ENCODE results near the gene PFN3. TPM values are rescaled to one million over a fixed set of nuclear protein-coding genes. Genes with fewer than 3 reads are reported as not detected.

Gene PFN3
- total and polyA plus RNA-seq, 11 donors: not detected

DNA sequence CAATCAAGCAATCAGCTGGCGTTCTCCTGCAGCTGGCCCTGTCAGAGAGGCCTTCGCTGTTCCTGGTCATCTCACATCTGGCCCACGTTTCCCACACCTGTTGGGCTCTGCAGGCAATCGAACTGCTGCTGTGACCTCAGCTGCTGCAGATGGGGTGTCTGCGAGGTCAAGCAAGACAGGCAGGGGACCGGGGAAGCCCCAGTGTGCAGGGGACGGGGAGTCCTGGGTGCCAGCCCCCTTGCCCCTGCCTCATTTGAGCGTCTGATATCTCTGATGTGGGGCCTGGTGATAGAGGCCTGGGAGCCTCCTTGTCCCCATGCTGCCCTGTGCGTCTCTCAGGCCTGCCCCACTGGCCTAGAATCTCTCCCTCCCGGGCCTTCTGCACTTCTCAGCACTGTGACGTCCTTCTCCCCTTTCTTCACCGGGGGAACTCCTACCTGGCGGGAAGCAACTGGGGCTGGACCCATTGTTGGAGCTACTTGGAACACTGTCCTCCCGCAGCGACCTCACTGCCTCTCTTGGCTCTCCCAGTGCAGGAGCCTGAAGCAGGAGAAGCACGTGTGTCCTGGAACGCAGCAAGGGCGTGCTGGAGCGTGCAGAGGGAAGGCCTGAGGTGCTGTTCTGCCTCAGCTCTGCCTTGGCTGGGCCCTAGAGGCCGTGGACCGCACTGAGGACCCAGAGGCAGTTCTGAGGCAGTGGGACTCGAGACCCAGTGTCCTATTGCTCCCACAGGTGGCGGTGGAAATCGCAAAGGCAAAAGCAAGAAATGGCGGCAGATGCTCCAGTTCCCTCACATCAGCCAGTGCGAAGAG is 29.9 kb upstream of the PFN3 start:
- DNase-seq (no peak), ATAC-seq (no peak)
- intact Hi-C loops (cut with DNase I): no loop called here
- Histone ChIP-seq H3K27ac (peak overlapping the region in 2 of 12 donors; percentile 34 to 95), H3K4me1 (peaks cover 2 to 78% (median 35%) of the 10 kb centered on the region in 12 donors), H3K4me3 (peak overlapping the region in 1 of 12 donors; percentile 29), H3K36me3 (peaks cover 0 to 47% (median 34%) of the 10 kb centered on the region in 9 donors), H3K9me3 (no peaks in the 10 kb centered on the region), H3K27me3 (no peaks in the 10 kb centered on the region)
- no peak for TF ChIP-seq POLR2A (IDR thresholded peaks at IDR 0.05)
- TF ChIP-seq, protein P1, sequence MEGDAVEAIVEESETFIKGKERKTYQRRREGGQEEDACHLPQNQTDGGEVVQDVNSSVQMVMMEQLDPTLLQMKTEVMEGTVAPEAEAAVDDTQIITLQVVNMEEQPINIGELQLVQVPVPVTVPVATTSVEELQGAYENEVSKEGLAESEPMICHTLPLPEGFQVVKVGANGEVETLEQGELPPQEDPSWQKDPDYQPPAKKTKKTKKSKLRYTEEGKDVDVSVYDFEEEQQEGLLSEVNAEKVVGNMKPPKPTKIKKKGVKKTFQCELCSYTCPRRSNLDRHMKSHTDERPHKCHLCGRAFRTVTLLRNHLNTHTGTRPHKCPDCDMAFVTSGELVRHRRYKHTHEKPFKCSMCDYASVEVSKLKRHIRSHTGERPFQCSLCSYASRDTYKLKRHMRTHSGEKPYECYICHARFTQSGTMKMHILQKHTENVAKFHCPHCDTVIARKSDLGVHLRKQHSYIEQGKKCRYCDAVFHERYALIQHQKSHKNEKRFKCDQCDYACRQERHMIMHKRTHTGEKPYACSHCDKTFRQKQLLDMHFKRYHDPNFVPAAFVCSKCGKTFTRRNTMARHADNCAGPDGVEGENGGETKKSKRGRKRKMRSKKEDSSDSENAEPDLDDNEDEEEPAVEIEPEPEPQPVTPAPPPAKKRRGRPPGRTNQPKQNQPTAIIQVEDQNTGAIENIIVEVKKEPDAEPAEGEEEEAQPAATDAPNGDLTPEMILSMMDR (IDR thresholded peaks at IDR 0.05): no peak
- WGBS, 4 donors: 89 to 93% (median 92%) methylated on average over 24 to 26 of the region's 26 CpGs

GRCh38 chr5:177429248-177430040 is 29.0 kb upstream of the PFN3 start:
- DNase-seq (peak; percentile 66 to 84 (median 72)), ATAC-seq (peak in 1 of 4 donors; percentile 5)
- no peak for TF ChIP-seq POLR2A (IDR thresholded peaks at IDR 0.05)
- TF ChIP-seq, protein P1 (IDR thresholded peaks at IDR 0.05): no peak
- Histone ChIP-seq H3K4me3 (peak overlapping the region in 1 of 12 donors; percentile 94), H3K27me3 (no peaks in the 10 kb centered on the region), H3K27ac (peak overlapping the region in 2 of 12 donors; percentile 46 to 95), H3K4me1 (peaks cover 2 to 83% (median 37%) of the 10 kb centered on the region in 12 donors), H3K9me3 (no peaks in the 10 kb centered on the region), H3K36me3 (peaks cover 0 to 37% (median 25%) of the 10 kb centered on the region in 9 donors)
- intact Hi-C loops (cut with DNase I): no loop called here
- WGBS, 4 donors: 80 to 94% (median 88%) methylated on average over 6 of the region's 6 CpGs

DNA sequence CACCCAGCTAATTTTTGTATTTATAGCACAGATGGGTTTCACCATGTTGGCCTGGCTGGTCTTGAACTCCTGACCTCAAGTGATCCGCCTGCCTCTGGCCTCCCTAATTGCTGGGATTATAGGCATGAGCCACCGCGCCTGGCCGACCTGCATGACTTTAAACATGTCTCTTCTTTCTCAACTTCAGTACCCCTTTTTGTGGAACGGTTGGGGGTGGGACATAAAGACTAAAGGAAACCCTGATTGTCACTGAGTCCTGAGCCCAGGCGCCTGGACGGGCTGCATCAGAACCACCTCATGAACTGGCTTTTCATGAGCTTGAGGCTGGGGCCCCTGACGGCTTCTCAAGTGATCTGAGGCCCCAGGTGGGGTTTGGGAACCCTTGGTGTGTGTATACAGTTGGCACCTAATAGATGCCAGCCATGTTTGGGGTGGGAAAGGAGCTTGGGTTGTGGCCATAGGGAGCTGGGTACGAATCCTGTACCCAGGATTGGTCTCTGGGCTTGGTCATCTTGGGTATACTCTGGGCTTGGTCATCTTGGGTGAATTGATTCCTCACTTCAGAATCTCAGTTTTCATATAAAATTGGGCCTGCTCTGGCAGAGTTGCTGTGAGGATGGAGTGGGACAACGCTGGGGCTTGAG is 28.2 kb upstream of the PFN3 start:
- Histone ChIP-seq H3K27ac (peak overlapping the region in 2 of 12 donors; percentile 46 to 95), H3K27me3 (no peaks in the 10 kb centered on the region), H3K4me1 (peaks cover 2 to 77% (median 37%) of the 10 kb centered on the region in 12 donors), H3K36me3 (peaks cover 0 to 30% (median 18%) of the 10 kb centered on the region in 9 donors), H3K9me3 (no peaks in the 10 kb centered on the region), H3K4me3 (peak overlapping the region in 2 of 12 donors; percentile 4 to 94)
- DNase-seq (no peak), ATAC-seq (no peak)
- 84 to 98% (median 86%) methylated on average over 9 to 10 of the region's 10 CpGs for WGBS, 4 donors
- intact Hi-C loops (cut with DNase I): no loop called here
- TF ChIP-seq POLR2A (IDR thresholded peaks at IDR 0.05): no peak
- TF ChIP-seq, protein P1 (IDR thresholded peaks at IDR 0.05): no peak
